ENCODE measurements around the gene NRROS.

GRCh38 chr3:196659901-196660351, 20.4 kb downstream of the NRROS start:
- no peak for TF ChIP-seq EP300 (IDR thresholded peaks at IDR 0.05; ENCODE audit: borderline replicate concordance in 1 of 2, control insufficient read depth in 1 of 2, low read depth in 2 of 2, low read length in 2 of 2)
- no peak for TF ChIP-seq HCFC1 (IDR thresholded peaks at IDR 0.05; ENCODE audit: low read length)
- TF ChIP-seq ATF2 (IDR thresholded peaks at IDR 0.05; ENCODE audit: low read length): no peak
- TF ChIP-seq, protein P1, sequence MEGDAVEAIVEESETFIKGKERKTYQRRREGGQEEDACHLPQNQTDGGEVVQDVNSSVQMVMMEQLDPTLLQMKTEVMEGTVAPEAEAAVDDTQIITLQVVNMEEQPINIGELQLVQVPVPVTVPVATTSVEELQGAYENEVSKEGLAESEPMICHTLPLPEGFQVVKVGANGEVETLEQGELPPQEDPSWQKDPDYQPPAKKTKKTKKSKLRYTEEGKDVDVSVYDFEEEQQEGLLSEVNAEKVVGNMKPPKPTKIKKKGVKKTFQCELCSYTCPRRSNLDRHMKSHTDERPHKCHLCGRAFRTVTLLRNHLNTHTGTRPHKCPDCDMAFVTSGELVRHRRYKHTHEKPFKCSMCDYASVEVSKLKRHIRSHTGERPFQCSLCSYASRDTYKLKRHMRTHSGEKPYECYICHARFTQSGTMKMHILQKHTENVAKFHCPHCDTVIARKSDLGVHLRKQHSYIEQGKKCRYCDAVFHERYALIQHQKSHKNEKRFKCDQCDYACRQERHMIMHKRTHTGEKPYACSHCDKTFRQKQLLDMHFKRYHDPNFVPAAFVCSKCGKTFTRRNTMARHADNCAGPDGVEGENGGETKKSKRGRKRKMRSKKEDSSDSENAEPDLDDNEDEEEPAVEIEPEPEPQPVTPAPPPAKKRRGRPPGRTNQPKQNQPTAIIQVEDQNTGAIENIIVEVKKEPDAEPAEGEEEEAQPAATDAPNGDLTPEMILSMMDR (IDR thresholded peaks at IDR 0.05 in 2 of 3, conservative IDR thresholded peaks at IDR 0.05 in 1 of 3; ENCODE audit: control insufficient read depth in 2 of 3, extremely low read depth in 1 of 3, insufficient read depth in 1 of 3, low read depth in 3 of 3, low read length in 3 of 3): no peak
- no peak for TF ChIP-seq IRF3 (IDR thresholded peaks at IDR 0.05)
- no peak for TF ChIP-seq PAX8 (IDR thresholded peaks at IDR 0.05)
- no peak for TF ChIP-seq ZBTB11 (CRISPR knock-in tag; IDR thresholded peaks at IDR 0.05)
- TF ChIP-seq POLR2AphosphoS5 (IDR thresholded peaks at IDR 0.05; ENCODE audit: low read length): peak; percentile 16; the same call in 1 of the 2 replicates
- TF ChIP-seq RAD21 (IDR thresholded peaks at IDR 0.05; ENCODE audit: insufficient read depth, low read depth, low read length): no peak
- peak; percentile 65; the same call in 1 of the 2 replicates for TF ChIP-seq POLR2A (IDR thresholded peaks at IDR 0.05; ENCODE audit: low read depth, low read length)
- TF ChIP-seq GABPA (IDR thresholded peaks at IDR 0.05; ENCODE audit: low read depth): no peak
- no peak for TF ChIP-seq MYC (IDR thresholded peaks at IDR 0.05; ENCODE audit: insufficient read depth, insufficient read length, insufficient replicate concordance, low read length, severe bottlenecking)
- TF ChIP-seq, protein P2, sequence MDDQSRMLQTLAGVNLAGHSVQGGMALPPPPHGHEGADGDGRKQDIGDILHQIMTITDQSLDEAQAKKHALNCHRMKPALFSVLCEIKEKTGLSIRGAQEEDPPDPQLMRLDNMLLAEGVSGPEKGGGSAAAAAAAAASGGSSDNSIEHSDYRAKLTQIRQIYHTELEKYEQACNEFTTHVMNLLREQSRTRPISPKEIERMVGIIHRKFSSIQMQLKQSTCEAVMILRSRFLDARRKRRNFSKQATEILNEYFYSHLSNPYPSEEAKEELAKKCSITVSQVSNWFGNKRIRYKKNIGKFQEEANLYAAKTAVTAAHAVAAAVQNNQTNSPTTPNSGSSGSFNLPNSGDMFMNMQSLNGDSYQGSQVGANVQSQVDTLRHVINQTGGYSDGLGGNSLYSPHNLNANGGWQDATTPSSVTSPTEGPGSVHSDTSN (IDR thresholded peaks at IDR 0.05; ENCODE audit: insufficient replicate concordance, low read depth, low read length): no peak

Data from GM12878 (cell line).